Measurements from ENCODE around the gene B3GALT4.

DNA sequence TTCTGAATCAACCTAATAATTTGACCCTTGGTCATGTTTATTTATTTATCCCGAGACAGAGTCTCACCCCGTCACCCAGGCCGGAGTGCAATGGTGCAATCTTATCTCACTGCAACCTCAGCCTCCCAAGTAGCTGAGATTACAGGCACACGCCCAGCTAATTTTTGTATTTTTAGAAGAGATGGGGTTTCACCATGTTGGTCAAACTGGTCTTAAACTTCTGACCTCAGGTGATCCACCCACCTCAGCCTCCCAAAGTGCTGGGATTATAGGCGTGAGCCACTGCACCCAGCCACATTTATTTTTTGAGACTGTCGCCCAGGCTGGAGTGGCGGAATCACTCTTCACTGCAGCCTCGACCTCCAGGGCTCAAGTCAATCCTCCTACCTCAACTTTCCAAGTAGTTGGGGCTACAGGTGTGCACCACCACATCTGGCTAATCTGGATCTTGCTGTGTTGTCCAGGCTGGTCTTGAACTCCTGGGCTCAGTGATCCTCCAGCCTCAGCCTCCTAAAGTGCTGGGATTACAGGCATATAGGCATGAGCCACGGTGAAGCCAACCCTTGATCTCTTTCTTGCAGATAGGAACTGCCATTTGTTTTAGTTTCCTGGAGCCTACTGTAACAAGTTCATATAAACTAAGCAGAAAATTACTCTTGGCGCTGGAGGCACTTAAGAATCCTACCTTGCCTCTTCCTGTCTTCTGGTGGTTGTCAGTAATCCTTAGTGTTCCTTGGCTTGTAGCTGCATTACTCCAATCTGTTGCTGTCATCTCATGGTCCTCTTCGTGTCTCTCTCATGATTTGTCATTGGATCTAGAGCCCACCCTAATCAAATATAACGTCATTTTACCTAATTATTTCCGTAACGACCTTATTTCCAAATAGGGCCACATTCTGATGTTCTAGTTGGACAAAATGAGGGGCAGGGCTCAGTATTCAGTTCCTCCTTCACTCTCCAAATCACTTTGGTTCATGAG is 2.7 kb upstream of the B3GALT4 start:
- TF ChIP-seq, protein P1, sequence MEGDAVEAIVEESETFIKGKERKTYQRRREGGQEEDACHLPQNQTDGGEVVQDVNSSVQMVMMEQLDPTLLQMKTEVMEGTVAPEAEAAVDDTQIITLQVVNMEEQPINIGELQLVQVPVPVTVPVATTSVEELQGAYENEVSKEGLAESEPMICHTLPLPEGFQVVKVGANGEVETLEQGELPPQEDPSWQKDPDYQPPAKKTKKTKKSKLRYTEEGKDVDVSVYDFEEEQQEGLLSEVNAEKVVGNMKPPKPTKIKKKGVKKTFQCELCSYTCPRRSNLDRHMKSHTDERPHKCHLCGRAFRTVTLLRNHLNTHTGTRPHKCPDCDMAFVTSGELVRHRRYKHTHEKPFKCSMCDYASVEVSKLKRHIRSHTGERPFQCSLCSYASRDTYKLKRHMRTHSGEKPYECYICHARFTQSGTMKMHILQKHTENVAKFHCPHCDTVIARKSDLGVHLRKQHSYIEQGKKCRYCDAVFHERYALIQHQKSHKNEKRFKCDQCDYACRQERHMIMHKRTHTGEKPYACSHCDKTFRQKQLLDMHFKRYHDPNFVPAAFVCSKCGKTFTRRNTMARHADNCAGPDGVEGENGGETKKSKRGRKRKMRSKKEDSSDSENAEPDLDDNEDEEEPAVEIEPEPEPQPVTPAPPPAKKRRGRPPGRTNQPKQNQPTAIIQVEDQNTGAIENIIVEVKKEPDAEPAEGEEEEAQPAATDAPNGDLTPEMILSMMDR (IDR thresholded peaks at IDR 0.05; ENCODE audit: low read depth, low read length, poor library complexity, severe bottlenecking) = no peak
- TF ChIP-seq EZH2phosphoT487 (IDR thresholded peaks at IDR 0.05; ENCODE audit: borderline replicate concordance, low read length) = no peak
